ENCODE results near the gene GIMAP8. TPM values are rescaled to one million over a fixed set of nuclear protein-coding genes. Genes with fewer than 3 reads are reported as not detected.
"Not testable (repeated sequence)": the region's sequence is repeated elsewhere in the genome, so short reads cannot be mapped to it uniquely, and the experiment has no call there.

GIMAP8 gene
- total RNA-seq, 1 donor from 2014 or later, result 9.6 TPM

DNA sequence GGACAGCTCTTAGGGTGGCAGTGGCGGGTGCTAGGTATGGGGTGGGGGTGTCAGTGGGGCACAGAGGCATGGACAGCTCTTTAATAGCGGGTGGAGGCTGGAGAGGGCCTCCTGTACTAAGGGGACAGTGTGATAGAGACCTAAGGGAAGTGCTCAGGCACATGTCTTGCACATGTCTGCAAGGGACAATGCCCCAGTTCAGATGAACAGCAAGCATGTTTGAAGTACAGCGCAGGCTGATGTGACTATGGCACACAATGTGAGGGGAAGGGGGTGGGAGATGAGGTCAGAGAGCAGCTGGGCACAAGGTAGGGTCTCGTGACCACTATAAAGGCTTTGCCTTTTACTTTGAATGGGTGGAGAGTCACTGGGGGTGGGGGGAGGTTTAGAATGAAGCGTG, 3.5 kb downstream of the GIMAP8 start:
- intact Hi-C loops (cut with DNase I), result no loop called here
- H3K4me1 ChIP-seq, result peaks cover 6% of the 10 kb centered on the region
- peak overlapping the region in 1 of 2 donors; percentile 46 for H3K4me3 ChIP-seq
- no peaks in the 10 kb centered on the region for H3K36me3 ChIP-seq
- H3K27ac ChIP-seq, result peak overlapping the region; percentile 27
- no peaks in the 10 kb centered on the region for H3K27me3 ChIP-seq
- TF ChIP-seq, protein P1, sequence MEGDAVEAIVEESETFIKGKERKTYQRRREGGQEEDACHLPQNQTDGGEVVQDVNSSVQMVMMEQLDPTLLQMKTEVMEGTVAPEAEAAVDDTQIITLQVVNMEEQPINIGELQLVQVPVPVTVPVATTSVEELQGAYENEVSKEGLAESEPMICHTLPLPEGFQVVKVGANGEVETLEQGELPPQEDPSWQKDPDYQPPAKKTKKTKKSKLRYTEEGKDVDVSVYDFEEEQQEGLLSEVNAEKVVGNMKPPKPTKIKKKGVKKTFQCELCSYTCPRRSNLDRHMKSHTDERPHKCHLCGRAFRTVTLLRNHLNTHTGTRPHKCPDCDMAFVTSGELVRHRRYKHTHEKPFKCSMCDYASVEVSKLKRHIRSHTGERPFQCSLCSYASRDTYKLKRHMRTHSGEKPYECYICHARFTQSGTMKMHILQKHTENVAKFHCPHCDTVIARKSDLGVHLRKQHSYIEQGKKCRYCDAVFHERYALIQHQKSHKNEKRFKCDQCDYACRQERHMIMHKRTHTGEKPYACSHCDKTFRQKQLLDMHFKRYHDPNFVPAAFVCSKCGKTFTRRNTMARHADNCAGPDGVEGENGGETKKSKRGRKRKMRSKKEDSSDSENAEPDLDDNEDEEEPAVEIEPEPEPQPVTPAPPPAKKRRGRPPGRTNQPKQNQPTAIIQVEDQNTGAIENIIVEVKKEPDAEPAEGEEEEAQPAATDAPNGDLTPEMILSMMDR (IDR thresholded peaks at IDR 0.05), result no peak
- TF ChIP-seq POLR2AphosphoS5 (IDR thresholded peaks at IDR 0.05; ENCODE audit: insufficient read depth in 1 of 2, low read depth in 1 of 2) (no peak), POLR2A (IDR thresholded peaks at IDR 0.05) (no peak)
- no peak for DNase-seq (ENCODE audit: extremely low spot score in 2 of 2)
- H3K9me3 ChIP-seq, result no peaks in the 10 kb centered on the region

DNA sequence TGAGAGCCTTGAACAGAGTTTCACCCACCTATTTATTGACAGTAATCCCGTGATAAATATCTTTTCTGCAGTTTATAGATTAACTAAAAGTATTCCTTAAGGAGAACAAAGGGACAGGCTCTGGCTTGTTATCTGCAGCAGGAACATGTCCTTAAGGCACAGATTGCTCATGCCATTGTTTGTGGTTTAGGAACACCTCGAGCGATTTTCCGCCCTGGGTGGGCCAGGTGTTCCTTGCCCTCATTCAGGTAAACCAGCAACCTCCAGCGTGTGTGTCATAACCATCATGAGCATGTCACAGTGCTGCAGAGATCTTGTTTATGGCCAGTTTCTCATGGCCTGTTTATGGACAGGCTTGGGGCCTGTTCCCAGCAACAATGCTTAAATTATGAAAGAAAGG, 6.6 kb downstream of the GIMAP8 start:
- H3K27me3 ChIP-seq; intact Hi-C loops (cut with DNase I); H3K4me1 ChIP-seq; DNase-seq (ENCODE audit: extremely low spot score in 2 of 2); H3K36me3 ChIP-seq; H3K4me3 ChIP-seq; H3K27ac ChIP-seq; H3K9me3 ChIP-seq: not testable (repeated sequence)

DNA sequence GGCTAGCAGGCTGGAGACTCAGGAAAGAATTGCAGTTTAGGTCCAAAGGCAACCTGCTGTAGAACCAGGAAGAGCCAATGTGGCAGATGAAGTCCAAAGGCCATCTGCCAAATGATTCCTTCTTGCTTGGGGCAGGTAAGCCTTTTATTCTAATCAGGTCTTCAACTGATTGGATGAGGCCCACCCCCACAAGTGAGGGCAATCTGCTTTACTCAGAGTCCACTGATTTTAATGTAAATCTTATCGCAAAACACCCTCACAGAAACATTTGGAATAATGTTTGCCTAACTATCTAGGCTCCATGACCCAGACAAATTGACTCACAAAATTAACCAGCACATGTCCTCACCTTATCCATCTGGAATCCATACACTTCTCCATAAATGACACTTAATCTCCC, 7.8 kb downstream of the GIMAP8 start:
- DNase-seq (ENCODE audit: extremely low spot score in 2 of 2), result no peak
- intact Hi-C loops (cut with DNase I), result no loop called here
- no peak overlapping the region for H3K4me3 ChIP-seq
- no peak for TF ChIP-seq POLR2A (IDR thresholded peaks at IDR 0.05)
- TF ChIP-seq, protein P1 (IDR thresholded peaks at IDR 0.05), result no peak
- no peak for TF ChIP-seq POLR2AphosphoS5 (IDR thresholded peaks at IDR 0.05; ENCODE audit: insufficient read depth in 1 of 2, low read depth in 1 of 2)
- H3K36me3 ChIP-seq, result no peaks in the 10 kb centered on the region
- no peaks in the 10 kb centered on the region for H3K4me1 ChIP-seq
- no peak overlapping the region for H3K27ac ChIP-seq
- H3K9me3 ChIP-seq, result no peaks in the 10 kb centered on the region
- H3K27me3 ChIP-seq, result no peaks in the 10 kb centered on the region

DNA sequence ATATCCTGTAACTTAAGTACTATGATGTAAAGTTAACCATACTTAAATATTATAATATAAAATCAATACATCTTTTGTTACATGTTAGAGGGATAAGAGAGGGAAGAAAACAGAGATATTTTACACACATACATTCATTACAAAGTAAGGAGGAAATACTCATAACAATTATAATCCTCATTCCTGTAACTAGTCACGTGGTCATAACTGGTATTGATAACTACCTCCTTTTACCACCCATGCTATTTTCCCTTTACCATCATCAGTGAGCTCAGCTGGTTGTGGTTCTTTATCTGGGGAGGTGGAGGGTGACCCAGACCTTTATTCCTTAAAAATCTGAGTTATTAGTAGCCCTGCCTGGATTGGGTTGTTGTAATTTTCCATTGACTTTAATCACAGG, 8.3 kb downstream of the GIMAP8 start:
- no peak for DNase-seq (ENCODE audit: extremely low spot score in 2 of 2)
- no peaks in the 10 kb centered on the region for H3K36me3 ChIP-seq
- intact Hi-C loops (cut with DNase I), result no loop called here
- H3K27me3 ChIP-seq, result no peaks in the 10 kb centered on the region
- H3K9me3 ChIP-seq, result no peaks in the 10 kb centered on the region
- no peaks in the 10 kb centered on the region for H3K4me1 ChIP-seq
- no peak overlapping the region for H3K4me3 ChIP-seq
- no peak for TF ChIP-seq POLR2AphosphoS5 (IDR thresholded peaks at IDR 0.05; ENCODE audit: insufficient read depth in 1 of 2, low read depth in 1 of 2)
- TF ChIP-seq POLR2A (IDR thresholded peaks at IDR 0.05), result no peak
- TF ChIP-seq, protein P1 (IDR thresholded peaks at IDR 0.05), result no peak
- no peak overlapping the region for H3K27ac ChIP-seq

DNA sequence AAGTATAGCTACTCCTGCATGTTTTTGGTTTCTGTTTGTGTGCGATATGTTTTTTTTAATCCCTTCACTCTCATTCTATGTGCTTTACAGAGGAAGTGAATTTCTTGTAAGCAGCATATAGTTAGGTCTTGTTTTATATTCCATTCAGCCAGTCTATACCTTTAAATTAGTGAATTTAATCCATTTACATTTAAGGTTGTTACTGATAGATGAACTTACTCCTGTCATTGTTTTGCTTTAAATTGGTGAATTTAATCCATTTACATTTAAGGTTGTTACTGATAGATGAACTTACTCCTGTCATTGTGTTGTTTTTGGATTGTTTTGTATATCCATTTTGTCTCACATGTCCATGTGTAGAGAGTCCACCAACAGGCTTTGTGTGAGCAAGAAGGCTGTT, 11.1 kb downstream of the GIMAP8 start:
- no peak overlapping the region for H3K27ac ChIP-seq
- H3K36me3 ChIP-seq, result no peaks in the 10 kb centered on the region
- no peaks in the 10 kb centered on the region for H3K9me3 ChIP-seq
- no peak for TF ChIP-seq POLR2AphosphoS5 (IDR thresholded peaks at IDR 0.05; ENCODE audit: insufficient read depth in 1 of 2, low read depth in 1 of 2)
- TF ChIP-seq, protein P1 (IDR thresholded peaks at IDR 0.05), result no peak
- TF ChIP-seq POLR2A (IDR thresholded peaks at IDR 0.05), result no peak
- no peak overlapping the region for H3K4me3 ChIP-seq
- H3K27me3 ChIP-seq, result no peaks in the 10 kb centered on the region
- intact Hi-C loops (cut with DNase I), result no loop called here
- H3K4me1 ChIP-seq, result no peaks in the 10 kb centered on the region
- no peak for DNase-seq (ENCODE audit: extremely low spot score in 2 of 2)

DNA sequence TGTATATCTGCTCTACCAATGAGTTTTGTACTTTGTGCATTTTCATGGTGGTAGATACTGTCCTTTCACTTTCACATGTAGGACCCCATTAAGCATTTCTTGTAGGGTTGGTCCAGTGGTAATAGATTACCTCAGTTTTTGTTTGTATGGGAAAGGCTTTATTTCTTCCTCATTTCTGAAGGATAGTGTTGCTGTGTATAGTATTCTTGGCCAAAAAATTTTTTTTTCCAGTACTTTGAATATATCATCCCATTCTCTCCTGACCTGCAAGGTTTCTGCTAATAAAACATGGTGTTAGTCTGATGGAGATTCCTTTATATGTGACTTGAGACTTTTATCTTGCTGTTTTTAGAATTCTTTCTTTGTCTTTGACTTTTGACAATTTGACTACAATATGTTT, 12.0 kb downstream of the GIMAP8 start:
- no peaks in the 10 kb centered on the region for H3K4me1 ChIP-seq
- TF ChIP-seq, protein P1 (IDR thresholded peaks at IDR 0.05), result no peak
- no peak for TF ChIP-seq POLR2AphosphoS5 (IDR thresholded peaks at IDR 0.05; ENCODE audit: insufficient read depth in 1 of 2, low read depth in 1 of 2)
- TF ChIP-seq POLR2A (IDR thresholded peaks at IDR 0.05), result no peak
- H3K4me3 ChIP-seq, result no peak overlapping the region
- no peaks in the 10 kb centered on the region for H3K9me3 ChIP-seq
- intact Hi-C loops (cut with DNase I), result no loop called here
- H3K27me3 ChIP-seq, result no peaks in the 10 kb centered on the region
- no peak overlapping the region for H3K27ac ChIP-seq
- DNase-seq (ENCODE audit: extremely low spot score in 2 of 2), result no peak
- H3K36me3 ChIP-seq, result no peaks in the 10 kb centered on the region

Measured in vagina (tissue), 2 donors.